GM13976 (cell line): Measurements from ENCODE around the gene VWCE.
"Not testable (repeated sequence)": the region's sequence is repeated elsewhere in the genome, so short reads cannot be mapped to it uniquely, and the experiment has no call there.

Experiments
- DNase-seq: peaks from one replicate; pipeline ENCODE4 v3.0.0; 2012; ENCODE audit warnings: low spot score
- in situ Hi-C: fragments of 300-500 bp; cut with MboI; formaldehyde crosslinking; loops from one replicate; pipeline ENCODE4 v1.12.0; 2022; ENCODE audit warnings: low sequenced_read_pairs, mixed read lengths, inconsistent platforms; ENCODE audit not compliant: unreplicated experiment

The VWCE gene

DNA sequence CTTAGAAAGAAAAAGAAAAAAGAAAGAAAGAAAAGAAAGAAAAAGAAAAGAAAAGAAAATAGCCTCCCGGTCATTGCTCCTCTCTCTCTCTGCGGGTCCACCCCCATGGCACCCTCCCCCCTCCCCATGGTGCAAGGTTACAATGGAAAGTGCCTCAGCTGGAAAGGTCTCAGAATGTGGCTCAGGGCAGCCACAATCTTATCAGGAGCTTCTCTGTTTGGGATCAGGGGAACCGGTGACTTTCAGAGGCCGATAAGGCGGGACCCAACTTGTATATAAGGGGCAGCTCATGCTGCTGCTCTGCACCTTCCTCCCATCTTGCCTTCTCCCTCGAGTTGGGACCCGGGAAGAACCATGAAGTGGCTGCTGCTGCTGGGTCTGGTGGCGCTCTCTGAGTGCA, 73.1 kb downstream of the VWCE start, which contains the start of gene PGA4:
TSS of gene PGA4 (plus strand) at position 301 of the 400 bp plus-strand sequence. CDS start at position 355, 54 bp downstream.
- in situ Hi-C loops, DNase-seq: not testable (repeated sequence)

- DNase-seq, in situ Hi-C loops: not testable (repeated sequence)
Observed at GRCh38 chr11:61219016-61219415, 76.1 kb downstream of the VWCE start.

GRCh38 chr11:61218306-61218705, 76.8 kb downstream of the VWCE start:
- DNase-seq, in situ Hi-C loops: not testable (repeated sequence)

DNA sequence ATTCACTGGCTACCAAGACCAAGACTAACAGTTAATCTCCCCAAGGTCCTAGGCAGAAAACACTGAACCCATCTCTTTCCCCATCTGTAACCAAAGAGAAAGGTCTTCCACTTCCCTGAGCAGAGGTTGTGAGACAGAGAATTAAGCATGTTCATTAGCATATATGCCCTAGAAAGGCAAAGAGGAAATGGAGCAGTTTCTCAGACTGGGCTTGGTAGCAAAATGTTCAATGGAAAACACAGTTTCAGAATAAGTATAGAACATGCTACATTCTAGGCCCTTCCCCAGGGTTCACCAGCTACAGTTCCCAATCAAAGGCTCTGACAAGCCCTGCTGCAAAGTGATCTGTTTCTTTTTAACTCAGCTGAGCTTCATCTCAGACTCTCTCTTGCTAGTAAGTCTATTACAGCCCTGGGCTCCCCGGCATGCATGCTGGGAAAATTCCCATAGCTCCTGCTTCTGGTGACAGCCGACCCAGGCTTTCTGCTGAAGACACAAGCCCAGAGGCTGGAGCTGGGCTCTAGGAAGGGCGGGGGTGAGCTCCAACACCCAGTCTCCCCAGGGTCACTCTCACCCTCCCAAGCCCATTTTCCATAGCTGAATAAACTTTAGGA, 81.3 kb downstream of the VWCE start:
- in situ Hi-C loops, DNase-seq: not testable (repeated sequence)

DNA sequence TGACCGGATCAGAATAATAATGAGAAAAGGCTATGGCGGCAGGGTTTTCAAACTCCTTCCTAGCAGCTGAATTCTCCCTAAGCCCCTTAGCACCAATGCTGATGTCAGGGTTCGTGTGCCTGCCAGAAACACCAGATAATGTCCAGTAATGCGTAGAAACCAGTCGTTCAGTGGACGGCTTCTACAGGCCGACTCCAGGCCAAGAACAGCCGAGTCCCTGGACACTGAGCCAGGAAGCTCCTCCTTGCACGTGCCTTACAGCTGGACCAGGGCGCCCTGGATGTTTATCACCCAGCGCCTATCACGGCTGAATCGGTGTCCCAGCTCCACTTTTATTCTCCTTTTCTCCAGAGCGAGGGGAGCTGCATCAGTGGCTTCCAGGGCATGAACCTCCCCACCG, 82.9 kb downstream of the VWCE start:
- in situ Hi-C loops, result not testable (repeated sequence)

DNA sequence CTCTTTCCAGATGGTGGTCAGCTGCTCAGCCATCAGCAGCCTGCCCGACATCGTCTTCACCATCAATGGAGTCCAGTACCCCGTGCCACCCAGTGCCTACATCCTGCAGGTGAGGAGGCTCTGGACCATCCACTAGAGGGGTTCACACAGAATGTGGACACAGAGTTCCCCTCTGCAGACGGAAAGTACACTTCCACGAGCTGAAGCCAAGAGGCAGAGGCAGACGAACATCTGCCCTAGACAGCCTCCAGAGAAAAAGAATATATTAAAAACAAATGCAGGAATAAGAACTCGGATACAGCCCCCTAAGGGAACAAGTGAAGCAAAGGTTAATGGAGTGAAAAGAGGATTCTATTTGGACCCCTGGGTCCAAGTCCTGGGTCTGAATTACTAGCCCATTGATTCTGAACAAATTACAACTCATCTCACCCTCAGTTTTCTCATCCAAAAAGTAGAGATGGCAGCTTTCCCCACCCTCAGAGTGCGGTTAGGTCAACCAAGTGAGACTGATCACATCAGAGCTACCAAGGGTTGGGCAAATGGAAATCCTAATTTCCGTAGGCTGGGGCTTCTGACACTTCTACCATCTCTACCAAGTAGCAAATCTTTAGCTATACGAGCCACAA, 83.7 kb downstream of the VWCE start:
- in situ Hi-C loops, DNase-seq: not testable (repeated sequence)

More for the DNA sequence above, 82.9 kb downstream of the VWCE start:
- not testable (repeated sequence) for DNase-seq

GRCh38 chr11:61210629-61211028, 84.5 kb downstream of the VWCE start:
- in situ Hi-C loops, DNase-seq: not testable (repeated sequence)
